Breast epithelium (tissue), 4 donors: Measurements from ENCODE around the gene PGM2. TPM values are rescaled to one million over a fixed set of nuclear protein-coding genes. Genes with fewer than 3 reads are reported as not detected.

Source experiments
- DNase-seq, 2 donors: peaks; one replicate each; pipeline ENCODE4 v3.0.0-alpha.2; 2019; ENCODE audit warnings: low spot score in 2 of 2
- H3K27ac ChIP-seq, 2 donors: fragments of 200-600 bp; sonication (generic) in 1 of 2; one replicate each; pipeline ENCODE4 v1.5.1; 2016 to 2019; ENCODE audit warnings: mild to moderate bottlenecking in 1 of 2
- H3K27me3 ChIP-seq, 2 donors: fragments of 200-600 bp; sonication (generic) in 1 of 2; one replicate each; pipeline versions ENCODE4 v1.5.1 to v1.6.0; 2017 to 2019; ENCODE audit warnings: control low read depth in 1 of 2, mild to moderate bottlenecking in 1 of 2
- H3K36me3 ChIP-seq: fragments of 200-600 bp; one replicate; pipeline ENCODE4 v1.5.1; 2019
- H3K4me1 ChIP-seq, 2 donors: fragments of 200-600 bp; sonication (generic); one replicate each; pipeline ENCODE4 v1.5.1; 2016 to 2019; ENCODE audit warnings: control low read depth in 1 of 2
- H3K4me3 ChIP-seq, 3 donors: fragments of 200-600 bp; sonication (generic); 1 replicate in 2 of 3; 2 replicates in 1 of 3; pipeline ENCODE4 v1.5.1; 2016 to 2019; ENCODE audit warnings: mild to moderate bottlenecking in 3 of 3, moderate library complexity in 2 of 3
- H3K9me3 ChIP-seq, 2 donors: fragments of 200-600 bp; sonication (generic) in 1 of 2; one replicate each; pipeline ENCODE4 v1.5.1; 2016 to 2019; ENCODE audit warnings: control low read depth in 1 of 2
- CTCF ChIP-seq, 3 donors: fragments of 450-650 bp; IDR thresholded peaks; one replicate each; pipeline ENCODE4 v1.5.1; 2016 to 2017; ENCODE audit warnings: antibody characterized with exemption in 3 of 3, mild to moderate bottlenecking in 3 of 3, moderate library complexity in 3 of 3
- POLR2A ChIP-seq: fragments of 450-650 bp; IDR thresholded peaks from one replicate; pipeline ENCODE4 v1.6.1; 2016; ENCODE audit warnings: antibody characterized with exemption, mild to moderate bottlenecking, moderate library complexity
- POLR2AphosphoS5 ChIP-seq, 3 donors: sonication (generic); formaldehyde crosslinking; IDR thresholded peaks; one replicate each; pipeline ENCODE4 v1.6.1; 2017; ENCODE audit warnings: antibody characterized with exemption in 3 of 3
- intact Hi-C: fragments of 100-400 bp; cut with DNase I; formaldehyde crosslinking; loops from one replicate; pipeline ENCODE4 v1.15.1; 2023; ENCODE audit warnings: low total_unique reads
- total RNA-seq, 3 donors: library from RNA; depleted of rRNA; stranded (reverse); fragments of >200 nt; gene quantifications; one replicate each; pipeline ENCODE4 v1.1.0, GENCODE V29; 2016

PGM2 gene
- total RNA-seq, 3 donors from 2014 or later: 11.0 to 26.2 (median 21.3) TPM

- Histone ChIP-seq H3K4me3 (no peak overlapping the region), H3K27me3 (no peaks in the 10 kb centered on the region), H3K27ac (no peak overlapping the region), H3K4me1 (no peaks in the 10 kb centered on the region), H3K36me3 (peaks cover 3% of the 10 kb centered on the region), H3K9me3 (no peaks in the 10 kb centered on the region)
- intact Hi-C loops: no loop called here
- no peak for TF ChIP-seq POLR2A
- no peak for TF ChIP-seq CTCF (IDR thresholded peaks at IDR 0.05)
- TF ChIP-seq POLR2AphosphoS5 (IDR thresholded peaks at IDR 0.05): no peak
- DNase-seq: no peak
Observed at GRCh38 chr4:37858872-37859271, 32.4 kb downstream of the PGM2 start.

- intact Hi-C loops: no loop called here
- no peak for TF ChIP-seq CTCF (IDR thresholded peaks at IDR 0.05)
- TF ChIP-seq POLR2AphosphoS5 (IDR thresholded peaks at IDR 0.05): no peak
- TF ChIP-seq POLR2A: no peak
- H3K27me3 ChIP-seq: no peaks in the 10 kb centered on the region
- H3K4me3 ChIP-seq: no peak overlapping the region
- H3K36me3 ChIP-seq: peaks cover 3% of the 10 kb centered on the region
- no peaks in the 10 kb centered on the region for H3K9me3 ChIP-seq
- no peaks in the 10 kb centered on the region for H3K4me1 ChIP-seq
- no peak for DNase-seq
- H3K27ac ChIP-seq: no peak overlapping the region
Observed at GRCh38 chr4:37860266-37860665, 33.8 kb downstream of the PGM2 start.

GRCh38 chr4:37862961-37863360 lies 36.5 kb downstream of the PGM2 start:
- DNase-seq: no peak
- H3K36me3 ChIP-seq: no peaks in the 10 kb centered on the region
- no peak overlapping the region for H3K4me3 ChIP-seq
- intact Hi-C loops: no loop called here
- H3K9me3 ChIP-seq: no peaks in the 10 kb centered on the region
- H3K27ac ChIP-seq: no peak overlapping the region
- TF ChIP-seq CTCF (IDR thresholded peaks at IDR 0.05): no peak
- no peak for TF ChIP-seq POLR2AphosphoS5 (IDR thresholded peaks at IDR 0.05)
- H3K27me3 ChIP-seq: no peaks in the 10 kb centered on the region
- H3K4me1 ChIP-seq: no peaks in the 10 kb centered on the region

- no peaks in the 10 kb centered on the region for H3K27me3 ChIP-seq
- TF ChIP-seq POLR2A: no peak
- no peak for TF ChIP-seq POLR2AphosphoS5 (IDR thresholded peaks at IDR 0.05)
- no peak for TF ChIP-seq CTCF (IDR thresholded peaks at IDR 0.05)
- no peaks in the 10 kb centered on the region for H3K36me3 ChIP-seq
- no peak overlapping the region for H3K27ac ChIP-seq
- H3K9me3 ChIP-seq: no peaks in the 10 kb centered on the region
- H3K4me3 ChIP-seq: no peak overlapping the region
- no peak for DNase-seq
- no peaks in the 10 kb centered on the region for H3K4me1 ChIP-seq
- intact Hi-C loops: loop anchor here (2.0 kb wide), 1 partner anchor 26 kb away; the partner anchor contains the start of gene TBC1D1
Observed at GRCh38 chr4:37864786-37865185, 38.3 kb downstream of the PGM2 start.

- DNase-seq: no peak
- intact Hi-C loops: loop anchor here (2.0 kb wide), 1 partner anchor 25 kb away; the partner anchor contains the start of gene TBC1D1
- Histone ChIP-seq H3K27ac (no peak overlapping the region), H3K9me3 (no peaks in the 10 kb centered on the region), H3K27me3 (no peaks in the 10 kb centered on the region), H3K4me1 (no peaks in the 10 kb centered on the region), H3K4me3 (no peak overlapping the region), H3K36me3 (no peaks in the 10 kb centered on the region)
- no peak for TF ChIP-seq CTCF (IDR thresholded peaks at IDR 0.05)
- no peak for TF ChIP-seq POLR2AphosphoS5 (IDR thresholded peaks at IDR 0.05)
- TF ChIP-seq POLR2A: no peak
Observed at GRCh38 chr4:37865450-37865849, 39.0 kb downstream of the PGM2 start.
